Epidermal melanocyte (primary cell): Measurements from ENCODE around the gene SIL1.
"Not testable (repeated sequence)": the region's sequence is repeated elsewhere in the genome, so short reads cannot be mapped to it uniquely, and the experiment has no call there.

Experiments
- DNase-seq: peaks from one replicate; pipeline ENCODE4 v3.0.0; 2011; ENCODE audit warnings: low spot score; ENCODE audit not compliant: insufficient read length

The SIL1 gene

DNA sequence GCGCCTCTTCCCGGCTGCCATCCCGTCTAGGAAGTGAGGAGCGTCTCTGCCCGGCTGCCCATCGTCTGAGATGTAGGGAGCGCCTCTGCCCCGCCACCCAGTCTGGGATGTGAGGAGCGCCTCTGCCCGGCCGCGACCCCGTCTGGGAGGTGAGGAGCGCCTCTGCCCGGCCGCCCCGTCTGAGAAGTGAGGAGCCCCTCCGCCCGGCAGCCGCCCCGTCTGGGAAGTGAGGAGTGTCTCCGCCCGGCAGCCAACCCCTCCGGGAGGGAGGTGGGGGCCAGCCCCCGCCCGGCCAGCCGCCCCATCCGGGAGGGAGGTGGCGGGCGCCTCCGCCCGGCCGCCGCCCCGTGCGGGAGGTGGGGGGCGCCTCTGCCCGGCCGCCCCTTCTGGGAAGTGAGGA, 85.8 kb downstream of the SIL1 start:
- not testable (repeated sequence) for DNase-seq

DNA sequence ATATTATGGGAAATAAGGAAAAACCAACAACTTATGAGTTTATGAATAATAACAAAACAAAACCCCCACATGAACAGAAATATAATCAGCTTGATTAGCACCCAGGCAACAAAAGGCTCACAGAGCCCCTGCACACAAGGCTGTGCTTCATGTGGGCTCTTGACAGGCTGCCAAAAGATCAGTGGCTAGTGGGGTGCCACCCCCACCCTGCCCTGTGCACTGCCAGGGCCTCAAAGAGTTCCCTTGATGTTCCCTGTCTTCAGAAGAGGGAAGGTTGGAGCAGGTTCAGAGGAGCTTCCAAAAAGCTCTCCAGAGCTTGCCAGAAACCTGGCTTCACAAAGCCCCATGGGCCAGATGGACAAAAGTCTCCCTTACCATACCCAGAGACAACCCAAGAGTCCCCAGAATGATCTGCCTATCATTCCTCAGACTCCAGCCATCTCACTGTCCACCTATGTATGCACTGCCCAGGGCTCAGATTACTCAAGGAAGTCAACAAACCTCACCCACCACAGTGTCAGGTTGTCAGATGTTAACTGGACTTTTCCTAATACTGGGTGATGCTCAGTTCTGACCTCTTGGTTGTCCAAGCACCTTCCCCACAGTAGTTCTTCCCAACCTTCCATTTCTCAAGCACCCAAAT, 87.5 kb downstream of the SIL1 start:
- DNase-seq: no peak

DNA sequence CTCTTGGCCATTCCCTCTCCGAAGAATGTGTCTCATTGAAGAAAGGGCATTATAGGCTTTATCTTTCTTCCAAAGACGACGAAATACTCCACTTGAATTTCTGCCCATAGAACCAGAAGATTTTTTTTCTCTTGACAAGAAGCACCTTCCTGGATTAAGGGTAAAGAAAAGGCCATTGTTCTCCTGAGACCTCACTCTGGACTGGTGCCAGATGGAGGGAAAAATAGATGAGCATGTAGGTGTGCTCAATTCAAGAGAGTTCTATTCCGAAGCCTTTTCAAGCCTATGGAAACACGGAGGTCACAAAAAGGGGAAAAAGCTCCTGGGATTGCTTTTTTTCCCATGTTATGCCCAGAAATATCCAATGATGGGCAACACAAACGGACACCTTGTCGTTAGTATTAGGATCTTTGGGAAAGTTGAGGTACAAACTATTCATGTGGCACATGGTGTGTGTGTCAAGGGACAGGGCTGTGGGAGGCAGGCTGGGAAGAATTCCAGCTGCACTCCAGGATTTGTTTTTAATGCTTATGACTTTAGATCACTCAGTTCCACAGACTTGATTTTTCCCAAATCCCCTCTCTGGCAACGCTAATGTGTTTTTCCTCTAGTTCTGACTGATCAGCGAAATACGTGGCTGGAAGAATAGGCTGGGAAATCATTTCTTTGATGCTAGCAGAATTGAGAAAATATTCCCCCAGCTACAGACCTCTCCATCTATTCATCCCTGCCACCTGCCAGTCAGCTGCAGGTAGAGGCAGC, 89.9 kb downstream of the SIL1 start:
- DNase-seq: no peak

DNA sequence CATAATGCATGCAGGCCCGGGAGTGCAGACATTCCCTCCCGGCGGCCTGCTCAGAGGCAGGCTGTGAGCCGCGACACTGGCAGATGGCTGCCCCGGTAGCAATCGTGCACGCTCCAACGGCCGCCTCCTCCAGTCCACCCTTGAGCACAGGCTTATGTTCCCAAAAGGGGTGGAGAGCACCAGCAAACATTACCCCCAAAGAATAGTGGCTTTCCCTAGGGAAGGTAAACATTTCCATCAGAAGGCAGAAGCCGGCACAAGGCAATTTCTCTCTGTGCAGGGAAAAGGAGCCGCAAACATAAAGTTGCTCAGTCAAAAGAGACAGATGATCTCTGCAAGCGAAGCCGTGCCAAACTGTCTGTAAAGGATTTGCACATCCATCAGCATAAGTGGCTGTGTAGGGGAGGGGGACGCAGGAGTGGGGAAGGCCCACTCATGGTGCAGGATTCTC, 92.5 kb downstream of the SIL1 start:
- DNase-seq: no peak

DNA sequence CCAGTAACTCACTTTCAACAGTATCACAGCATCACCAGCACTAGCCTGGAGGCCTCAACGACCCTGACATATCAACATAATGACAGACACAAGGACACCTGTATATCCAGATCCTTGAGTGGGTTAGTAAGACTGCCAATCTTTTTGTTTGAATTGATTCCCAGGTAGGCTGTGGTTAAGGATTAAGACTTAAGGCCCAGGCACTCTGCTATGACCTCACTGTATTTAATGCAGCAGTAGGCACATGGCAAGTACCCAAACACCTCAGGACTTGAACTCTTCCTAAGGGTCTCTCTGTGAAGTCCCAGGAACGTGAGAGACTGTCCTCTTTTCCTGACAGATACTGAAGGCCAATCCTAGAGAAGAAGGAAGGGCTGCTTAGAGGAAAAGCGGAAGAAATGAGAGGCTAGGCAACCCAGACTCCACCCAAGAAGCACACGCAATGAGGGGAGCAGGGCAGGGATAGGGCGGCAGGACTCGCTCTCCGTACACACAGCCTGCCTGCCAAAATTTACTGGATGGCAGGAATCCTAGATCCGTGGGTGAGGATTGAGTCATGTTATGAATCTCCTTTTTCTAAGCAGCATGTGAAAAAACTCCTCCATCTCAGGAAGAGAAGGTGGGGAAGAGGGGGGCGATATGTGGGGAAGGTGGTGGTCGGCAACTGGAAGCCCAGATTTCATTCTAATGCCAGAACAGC, 93.4 kb downstream of the SIL1 start:
- no peak for DNase-seq

DNA sequence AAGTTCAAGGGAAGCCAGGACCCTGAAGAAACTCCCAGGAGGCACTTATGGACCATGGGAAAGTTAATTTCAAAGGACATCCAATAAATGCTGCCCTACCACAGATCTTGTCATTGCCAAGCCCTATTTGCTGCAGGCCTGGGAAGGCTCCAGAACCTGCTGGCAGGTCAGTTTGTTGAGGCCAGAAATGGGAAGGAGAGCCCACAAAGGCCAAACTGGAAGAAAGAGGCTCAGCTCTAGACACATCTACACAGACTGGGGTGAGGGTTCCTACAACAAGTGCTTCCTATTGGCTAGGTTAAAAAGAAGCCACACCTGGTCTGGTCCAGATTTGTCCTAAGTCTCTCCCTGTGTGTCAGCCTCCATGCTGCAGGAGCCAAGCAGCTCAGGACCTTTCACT, 94.4 kb downstream of the SIL1 start:
- DNase-seq: no peak

- no peak for DNase-seq
Observed at GRCh38 chr5:139100825-139101224, 97.3 kb downstream of the SIL1 start.

DNA sequence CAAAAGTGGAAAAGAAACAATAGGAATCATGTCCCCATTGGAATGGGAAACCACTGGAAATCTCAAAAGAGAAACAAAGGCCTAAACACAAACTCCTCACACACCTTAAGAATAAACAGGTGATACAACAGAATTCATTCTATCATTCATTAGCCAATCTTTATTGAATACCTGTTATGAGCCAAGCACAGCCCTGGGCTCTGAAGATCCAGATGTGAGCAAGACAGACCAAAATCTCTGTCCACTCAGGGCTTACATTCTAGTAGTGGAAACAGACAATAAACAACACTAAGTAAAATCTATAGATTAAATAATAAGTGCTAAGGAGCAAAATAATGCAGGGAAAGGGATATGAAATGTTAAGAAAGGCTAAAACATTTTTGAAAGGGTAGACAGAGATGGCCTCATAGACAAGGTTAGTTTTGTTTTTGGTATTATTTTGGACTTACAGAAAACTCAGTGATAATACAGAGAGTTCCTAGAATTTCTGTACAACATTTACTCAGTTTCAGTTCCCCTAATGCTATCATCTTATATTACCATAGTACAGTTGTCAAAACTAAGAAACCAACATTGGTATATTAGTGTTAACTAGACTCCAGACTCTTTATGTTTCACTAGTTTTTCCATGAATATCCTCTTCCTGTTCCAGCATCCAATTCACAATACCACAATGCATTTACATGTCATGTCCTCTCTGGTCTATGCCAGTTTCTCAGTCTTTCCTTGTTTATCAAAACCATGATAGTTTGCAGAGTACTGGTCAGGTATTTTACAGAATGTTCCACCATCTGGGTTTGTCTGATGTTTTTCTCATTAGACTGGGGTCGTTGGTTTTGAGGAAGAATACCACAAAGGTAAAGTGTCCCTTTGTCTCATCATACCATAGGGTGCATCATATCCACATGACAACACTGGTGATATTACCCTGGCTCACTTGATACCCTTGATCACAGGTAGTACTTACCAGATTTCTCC, 103.7 kb downstream of the SIL1 start:
- no peak for DNase-seq

- DNase-seq: no peak
Observed at GRCh38 chr5:139092741-139093343, 105.3 kb downstream of the SIL1 start.

- DNase-seq: no peak
Observed at GRCh38 chr5:139091439-139092156, 106.6 kb downstream of the SIL1 start.

- DNase-seq: no peak
Observed at GRCh38 chr5:139090581-139090980, 107.6 kb downstream of the SIL1 start.

- DNase-seq: no peak
Observed at GRCh38 chr5:139088024-139088423, 110.1 kb downstream of the SIL1 start.

DNA sequence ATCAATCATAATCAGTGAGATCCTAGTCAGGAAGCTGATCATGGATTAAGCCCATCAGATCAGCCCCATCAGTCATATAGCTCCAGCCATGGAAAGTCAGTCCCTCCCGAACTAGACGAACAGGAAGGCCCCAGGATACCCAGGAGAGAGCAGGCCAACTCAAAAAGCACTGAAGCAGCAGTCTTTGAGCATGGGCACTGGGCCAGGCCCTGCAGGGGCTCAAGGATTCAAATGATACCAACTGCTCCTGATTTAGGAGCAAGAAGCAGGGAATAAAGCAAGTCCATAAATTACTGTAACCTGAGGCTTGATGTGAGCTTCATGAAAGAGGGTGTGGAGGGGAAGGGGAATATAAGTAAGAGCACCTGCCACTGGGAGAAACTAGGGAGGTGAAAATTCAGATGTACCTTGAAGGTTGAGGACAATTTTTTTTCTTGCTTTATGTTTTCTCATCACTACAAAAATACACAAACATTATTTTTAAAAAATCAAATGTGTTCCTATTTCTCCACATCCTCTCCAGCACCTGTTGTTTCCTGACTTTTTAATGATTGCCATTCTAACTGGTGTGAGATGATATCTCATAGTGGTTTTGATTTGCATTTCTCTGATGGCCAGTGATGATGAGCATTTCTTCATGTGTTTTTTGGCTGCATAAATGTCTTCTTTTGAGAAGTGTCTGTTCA, 115.2 kb downstream of the SIL1 start:
- no peak for DNase-seq

- no peak for DNase-seq
Observed at GRCh38 chr5:139079991-139080610, 118.1 kb downstream of the SIL1 start.

DNA sequence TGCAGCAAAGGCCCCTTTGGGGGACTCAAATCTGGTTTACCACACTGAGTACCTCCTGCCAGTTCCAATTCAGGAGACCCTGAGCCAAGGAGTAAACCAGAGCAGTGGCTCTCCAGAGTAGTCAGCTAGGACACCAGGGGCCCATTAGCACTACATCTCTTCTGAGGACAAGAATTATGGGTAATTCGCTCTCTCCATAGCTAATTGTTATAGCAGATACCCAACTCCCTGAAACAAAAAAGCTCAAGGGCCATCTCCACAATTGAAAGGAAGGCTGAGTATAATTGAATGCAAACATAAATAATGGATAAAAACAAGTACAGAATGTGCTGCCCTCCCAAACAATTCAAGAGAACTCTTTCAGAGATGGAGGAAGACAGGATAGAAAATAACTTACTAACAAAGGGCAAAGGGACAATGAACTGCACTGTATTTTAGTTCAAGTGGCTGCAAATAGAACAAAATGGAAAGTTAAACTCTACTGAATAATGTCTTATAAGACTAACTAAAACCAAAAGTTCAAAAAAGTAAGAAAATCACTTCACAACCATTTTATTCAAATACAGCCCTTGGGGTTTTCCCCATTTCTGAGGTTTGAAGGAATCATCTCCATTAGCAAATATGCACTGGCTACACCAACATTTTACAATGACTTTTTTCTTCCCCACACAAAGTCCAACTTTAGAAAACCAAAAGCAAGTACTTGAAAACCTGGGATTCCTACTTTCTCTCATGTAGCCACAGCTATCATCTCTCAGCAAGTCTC, 118.8 kb downstream of the SIL1 start:
- no peak for DNase-seq

- DNase-seq: no peak
Observed at GRCh38 chr5:139078345-139078744, 119.8 kb downstream of the SIL1 start.

- no peak for DNase-seq
Observed at GRCh38 chr5:139077899-139078298, 120.3 kb downstream of the SIL1 start.

DNA sequence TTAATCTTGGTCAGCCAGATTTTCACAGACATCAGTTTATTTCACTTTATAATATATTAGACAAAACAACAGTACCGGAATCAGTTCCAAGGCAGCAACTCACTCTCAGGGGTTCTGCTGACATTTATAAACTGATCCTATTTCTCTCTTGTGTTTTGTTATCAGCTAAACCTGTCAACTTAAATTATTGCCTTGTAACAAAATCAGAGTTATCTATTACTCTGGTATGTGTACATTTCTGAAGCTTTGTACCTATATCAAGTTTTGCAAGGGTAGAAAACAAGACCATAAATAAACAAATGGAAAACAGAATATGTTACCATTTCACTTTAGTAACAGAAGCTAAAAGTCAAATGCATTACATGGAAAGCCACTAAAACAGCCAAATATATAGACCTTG, 122.1 kb downstream of the SIL1 start:
- DNase-seq: no peak
